GOT3 (cell line): ENCODE measurements around the gene GRIA3.
"Not testable (repeated sequence)": the region's sequence is repeated elsewhere in the genome, so short reads cannot be mapped to it uniquely, and the experiment has no call there.

Source experiments
- DNase-seq: peaks from one replicate; lab custom pipeline; 2025; ENCODE audit warnings: mixed read lengths; lab: John Stamatoyannopoulos, UW

GRIA3 gene

GRCh38 chrX:123464709-123465108 is 280.6 kb downstream of the GRIA3 start:
- no peak for DNase-seq

- no peak for DNase-seq
Observed at GRCh38 chrX:123468481-123468880, 284.4 kb downstream of the GRIA3 start.

DNA sequence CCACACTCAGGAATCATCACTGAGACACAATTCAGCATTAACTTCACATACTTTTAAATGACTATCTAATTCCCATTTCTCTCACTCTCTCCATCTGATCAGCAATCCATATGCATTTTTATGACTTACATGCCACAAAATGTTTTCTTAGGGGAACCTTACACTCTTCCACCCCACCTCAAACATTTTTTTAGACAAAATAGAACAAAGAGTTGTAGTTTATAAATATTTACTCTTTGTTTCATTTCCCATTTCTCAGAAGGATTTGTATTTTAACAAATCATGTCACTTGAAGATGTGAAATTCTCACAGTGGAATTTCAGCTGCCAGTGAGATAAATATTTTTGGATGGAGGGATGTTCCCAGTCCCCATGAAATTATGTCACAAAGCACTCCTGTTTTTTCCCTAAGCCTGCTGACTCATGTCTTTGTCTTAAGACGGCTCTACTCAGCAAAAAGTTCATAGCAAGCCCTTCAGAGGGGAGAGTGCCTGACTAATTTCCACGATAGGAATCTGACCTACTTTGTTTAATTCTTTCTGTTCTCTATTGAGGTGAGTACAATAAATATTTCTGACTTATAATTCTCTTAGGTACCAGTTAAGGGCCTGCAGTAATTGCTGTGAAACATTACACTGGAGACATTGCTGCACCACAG is 291.1 kb downstream of the GRIA3 start:
- DNase-seq, result no peak

GRCh38 chrX:123476611-123477219 is 292.6 kb downstream of the GRIA3 start:
- no peak for DNase-seq

DNA sequence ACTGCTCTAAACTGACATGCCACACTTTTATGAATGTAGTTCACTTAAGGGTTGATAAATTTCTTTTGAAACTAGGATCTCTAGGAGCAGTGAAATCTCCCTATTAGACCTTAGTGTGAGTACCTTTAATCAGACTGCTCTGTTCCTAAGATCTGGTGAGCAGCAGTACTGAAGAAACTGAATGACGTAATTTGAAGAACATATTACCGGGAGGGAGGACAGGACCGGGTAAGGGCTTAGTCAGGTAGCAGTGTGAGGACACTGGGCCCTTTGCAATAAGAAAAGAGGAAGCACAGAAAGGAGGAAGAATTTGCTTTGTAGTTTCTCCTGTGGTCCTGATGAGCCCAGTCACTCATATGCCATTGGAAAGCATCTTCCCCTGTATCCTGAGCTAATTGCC is 293.6 kb downstream of the GRIA3 start:
- DNase-seq, result no peak

DNA sequence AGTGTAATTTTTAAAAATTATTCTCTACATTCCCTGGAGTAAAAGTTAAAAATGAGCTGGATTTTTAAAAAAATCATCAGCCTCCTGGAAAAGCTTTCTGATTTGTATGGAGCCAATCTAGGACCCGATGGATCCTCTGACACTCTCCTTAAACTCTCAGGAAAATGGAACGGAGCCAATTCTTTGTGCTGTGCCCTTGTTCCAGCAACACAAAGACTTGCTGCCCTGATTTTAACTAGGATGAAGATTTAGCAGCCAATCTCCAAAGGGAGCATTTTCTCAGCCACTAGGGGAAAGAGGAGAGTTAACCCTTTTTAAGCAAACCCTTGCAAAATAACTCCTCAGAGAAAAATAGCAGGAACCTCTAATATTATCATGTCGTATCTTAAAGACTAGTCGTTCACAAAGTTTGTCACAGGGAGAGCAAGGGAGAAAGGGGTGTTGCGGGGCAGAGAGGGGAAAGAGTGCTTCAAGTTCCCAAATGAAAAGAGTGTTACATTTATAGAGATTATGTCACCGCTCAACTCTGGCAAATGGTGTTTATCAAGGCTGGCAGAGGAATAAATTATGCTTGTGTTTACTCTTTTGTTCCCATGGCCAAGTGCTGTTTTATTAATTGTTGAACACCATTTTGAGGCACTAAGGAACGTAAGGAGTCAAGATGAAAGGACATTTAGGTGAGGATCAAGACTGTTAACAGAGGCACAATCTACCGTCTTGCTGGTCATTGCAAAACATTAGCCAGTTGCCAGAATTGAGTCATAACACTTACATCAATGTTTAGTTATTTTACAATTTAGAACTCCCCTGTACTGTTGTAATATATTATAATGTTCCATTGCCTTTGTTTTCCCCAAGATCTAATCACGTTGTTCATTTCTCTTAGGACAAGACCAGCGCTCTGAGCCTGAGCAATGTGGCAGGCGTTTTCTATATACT is 298.1 kb downstream of the GRIA3 start:
- DNase-seq, result no peak

GRCh38 chrX:123486297-123486696 is 302.2 kb downstream of the GRIA3 start:
- no peak for DNase-seq

DNA sequence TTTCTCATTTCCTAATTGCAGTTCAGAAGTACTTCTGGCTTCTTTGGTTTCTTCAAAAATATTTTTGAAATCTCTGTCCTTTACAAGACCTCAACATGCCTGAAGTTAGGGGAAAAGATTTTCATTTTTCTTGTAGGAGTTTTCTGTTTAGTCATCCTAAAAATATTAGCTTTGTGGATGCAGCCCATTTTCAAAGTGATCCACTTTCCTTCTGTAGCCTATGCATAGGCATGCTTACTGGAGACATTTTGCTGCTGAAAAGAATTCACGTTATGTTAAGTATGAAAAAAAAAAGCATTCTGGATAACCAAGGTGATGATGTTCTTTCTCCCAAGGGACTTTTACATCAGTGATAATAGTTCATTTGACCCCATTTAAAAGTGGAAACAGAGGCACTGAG is 303.2 kb downstream of the GRIA3 start:
- no peak for DNase-seq

GRCh38 chrX:123487669-123488068 is 303.6 kb downstream of the GRIA3 start:
- no peak for DNase-seq

GRCh38 chrX:123489011-123489410 is 304.9 kb downstream of the GRIA3 start:
- DNase-seq, result no peak

DNA sequence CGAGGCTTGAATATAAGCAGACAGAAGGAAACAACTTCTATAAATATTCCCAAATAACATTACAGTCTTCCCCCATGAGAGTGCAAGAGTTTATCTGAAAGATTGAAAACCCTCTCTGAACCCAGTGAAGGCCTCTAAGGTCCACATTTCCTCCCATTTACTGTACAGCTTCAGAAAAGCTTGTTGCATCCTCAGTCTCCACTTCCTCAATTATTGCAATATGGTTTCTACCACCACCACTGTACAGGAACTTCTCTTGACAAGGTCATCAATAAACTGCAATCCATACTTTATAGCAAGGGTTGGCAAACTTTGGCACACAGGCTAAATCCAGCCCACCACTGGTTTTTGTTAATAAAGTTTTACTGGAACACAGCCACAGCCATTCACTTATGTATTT is 309.8 kb downstream of the GRIA3 start:
- no peak for DNase-seq

GRCh38 chrX:123499787-123500186 is 315.7 kb downstream of the GRIA3 start:
- DNase-seq, result no peak

- DNase-seq, result no peak
Observed at GRCh38 chrX:123504047-123504446, 320.0 kb downstream of the GRIA3 start.

DNA sequence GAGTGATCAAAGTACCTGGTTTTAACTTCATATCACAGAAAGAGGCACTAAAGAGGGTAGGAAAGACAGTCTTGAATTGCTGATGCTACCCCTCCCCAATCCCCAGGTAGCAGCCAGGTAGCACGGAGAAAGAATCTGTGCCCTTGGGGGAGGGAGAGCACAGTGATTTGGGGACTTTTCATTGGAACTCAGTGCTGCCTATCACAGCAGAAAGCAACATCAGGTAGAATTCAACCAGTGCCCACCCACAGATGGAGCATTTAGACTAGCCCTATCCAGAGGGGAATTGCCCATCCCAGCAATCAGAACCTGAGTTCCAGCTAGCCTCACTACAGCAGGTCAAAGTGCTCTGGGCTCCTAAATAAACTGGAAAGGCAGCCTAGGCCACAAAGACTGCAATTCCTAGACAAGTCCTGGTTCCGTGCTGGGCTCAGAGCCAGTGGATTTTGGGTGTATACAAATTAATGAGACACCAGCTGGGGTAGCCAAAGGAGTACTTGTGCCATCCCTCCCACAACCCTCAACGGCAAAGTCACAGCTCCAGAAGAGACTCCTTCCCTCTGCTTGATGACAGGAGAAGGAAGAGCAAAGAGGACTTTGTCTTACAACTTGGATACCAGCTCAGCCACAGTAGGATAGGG is 320.7 kb downstream of the GRIA3 start:
- DNase-seq, result no peak

GRCh38 chrX:123513585-123514278 is 329.7 kb downstream of the GRIA3 start:
- DNase-seq, result no peak

DNA sequence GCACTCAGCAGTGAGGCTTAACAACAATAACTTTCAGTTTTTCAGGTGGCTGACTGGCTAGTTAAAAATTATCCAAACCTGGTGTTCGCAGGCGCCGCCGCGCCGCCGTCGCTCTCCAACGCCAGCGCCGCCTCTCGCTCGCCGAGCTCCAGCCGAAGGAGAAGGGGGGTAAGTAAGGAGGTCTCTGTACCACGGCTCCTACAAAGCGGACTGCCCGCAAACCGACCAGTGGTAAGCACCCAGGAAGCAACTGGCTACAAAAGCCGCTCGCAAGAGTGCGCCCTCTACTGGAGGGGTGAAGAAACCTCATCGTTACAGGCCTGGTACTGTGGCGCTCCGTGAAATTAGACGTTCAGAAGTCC is 330.2 kb downstream of the GRIA3 start:
- not testable (repeated sequence) for DNase-seq

- DNase-seq, result no peak
Observed at GRCh38 chrX:123518791-123519190, 334.7 kb downstream of the GRIA3 start.

DNA sequence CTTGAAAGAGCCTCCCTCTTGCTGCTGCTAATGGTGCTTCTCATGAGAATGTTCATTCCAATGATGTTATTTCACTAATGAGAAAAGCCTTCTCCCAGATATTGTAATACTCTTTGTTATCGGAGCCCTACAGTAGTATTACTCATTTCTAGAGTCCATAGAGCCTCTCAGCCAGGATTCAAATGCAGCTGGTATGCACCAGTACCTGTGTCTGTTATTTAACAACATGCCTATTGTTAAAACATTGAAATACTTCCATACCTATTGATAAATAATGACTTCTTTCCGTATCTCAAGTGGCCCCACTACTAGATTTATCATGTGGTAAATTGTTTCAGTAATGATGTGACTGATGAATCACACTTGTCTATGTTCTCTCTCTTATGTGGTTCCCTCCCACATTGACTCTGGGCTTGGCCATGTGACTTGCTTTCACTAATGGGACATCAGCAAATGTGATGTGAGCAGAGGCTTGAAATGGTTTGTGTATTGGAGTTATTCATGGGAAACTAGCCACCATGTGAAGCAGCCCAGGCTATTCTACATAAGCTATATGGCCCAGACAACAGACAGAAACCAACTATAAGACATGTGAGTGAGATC is 341.1 kb downstream of the GRIA3 start:
- DNase-seq, result no peak

GRCh38 chrX:123530726-123531125 is 346.6 kb downstream of the GRIA3 start:
- DNase-seq, result not testable (repeated sequence)
